ENCODE measurements around the gene TBCA. TPM values are rescaled to one million over a fixed set of nuclear protein-coding genes. Genes with fewer than 3 reads are reported as not detected.

Gene TBCA
- total and polyA plus RNA-seq, 2 of the 13 experiments (the other 11 are each of a cell fraction or from before 2014, with no cell fraction given): 93.8 to 309 TPM

DNA sequence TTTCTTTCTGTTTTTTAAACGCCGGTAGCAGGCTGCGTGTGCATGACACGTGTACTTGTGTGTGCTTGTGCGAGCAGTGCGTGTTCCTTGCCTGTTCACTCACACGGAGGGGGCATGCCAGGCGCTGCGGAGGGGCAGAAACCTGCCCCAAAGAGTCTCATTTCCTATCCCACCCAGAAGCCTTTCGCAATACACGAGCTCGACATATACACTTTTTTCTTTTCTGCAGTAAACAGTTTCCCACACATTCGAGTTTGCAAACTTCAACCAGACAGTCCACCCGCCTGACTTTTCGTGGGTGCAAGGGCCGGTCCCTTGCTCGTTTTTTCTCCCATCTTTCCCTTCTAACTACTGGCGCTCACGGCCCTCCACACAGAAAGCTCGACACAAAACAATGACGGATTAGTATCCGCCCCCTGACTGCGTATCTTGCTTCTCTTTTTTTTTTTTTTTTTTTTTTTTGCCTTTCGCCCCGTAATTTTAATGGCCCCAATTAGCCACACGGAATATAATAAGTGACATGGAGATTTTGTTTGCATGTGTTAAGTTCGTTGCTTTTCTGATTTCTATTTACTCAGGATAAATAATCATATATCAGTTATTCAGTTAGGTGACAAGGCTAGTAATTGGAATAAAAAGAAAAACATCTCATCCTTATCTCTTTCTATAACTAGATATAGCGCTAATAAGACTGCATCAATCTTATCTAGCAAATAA is 132.3 kb downstream of the TBCA start:
- Histone ChIP-seq H3K9me3 (ENCODE audit: low read length) (no peaks in the 10 kb centered on the region), H3K36me3 (replicated peaks in 1 of 2; ENCODE audit: control insufficient read depth in 1 of 2, insufficient read depth in 2 of 2, low read length in 2 of 2) (no peaks in the 10 kb centered on the region), H3K79me2 (ENCODE audit: insufficient read depth, low read length) (no peaks in the 10 kb centered on the region), H3K9ac (ENCODE audit: insufficient read depth, low read depth, low read length) (no peak overlapping the region), H3K4me1 (ENCODE audit: insufficient read depth, low read length) (no peaks in the 10 kb centered on the region), H3K27me3 (ENCODE audit: control insufficient read depth in 1 of 2, insufficient read depth in 2 of 2, low read length in 2 of 2) (peaks cover 7 to 66% of the 10 kb centered on the region in 2 experiments), H3K4me2 (ENCODE audit: low read depth, low read length) (no peak overlapping the region), H4K20me1 (ENCODE audit: insufficient read depth, low read length) (no peaks in the 10 kb centered on the region), H2AFZ (ENCODE audit: low read length) (no peak overlapping the region), H3K27ac (ENCODE audit: extremely low read length, insufficient read depth, low read length) (no peak overlapping the region), H3K4me3 (replicated peaks in 1 of 3; ENCODE audit: insufficient read depth in 1 of 3, low read depth in 2 of 3, low read length in 3 of 3) (no peak overlapping the region)
- no peak for ATAC-seq
- WGBS (ENCODE audit: low lambda C conversion rate): 45% methylated on average over 26 of the region's 28 CpGs
- no peak for FAIRE-seq
- BruUV-seq (replicated peaks): no TSS peak
- ChIA-PET CTCF (ENCODE audit: low intra/inter-chr PET ratio, low total read pairs) (no interaction called here), POLR2A (no interaction called here)
- intact Hi-C loops (cut with micrococcal nuclease; ENCODE audit: unreplicated experiment) (no loop called here), in situ Hi-C loops (cut with HindIII; ENCODE audit: extremely low pct_ligation_motif_present, low pct_unique_long_range_greater_than_20kb) (loop anchor here (10.0 kb wide), 1 partner anchor 341 kb away; no protein-coding TSS in a partner anchor)
- DNase-seq (ENCODE audit: low spot score): no peak
- peak; percentile 61; the same call in 1 of the 2 replicates for TF ChIP-seq CBX2 (IDR thresholded peaks at IDR 0.05; ENCODE audit: low read depth, low read length)
- TF ChIP-seq CBX2 (CRISPR knock-in tag; IDR thresholded peaks at IDR 0.05; ENCODE audit: low read depth): no peak
- TF ChIP-seq NFIB (CRISPR knock-in tag; IDR thresholded peaks at IDR 0.05; ENCODE audit: borderline replicate concordance): no peak
- peak; percentile 50; the same call in 1 of the 2 replicates for TF ChIP-seq CEBPB (IDR thresholded peaks at IDR 0.05; ENCODE audit: borderline replicate concordance, low read depth, low read length)

DNA sequence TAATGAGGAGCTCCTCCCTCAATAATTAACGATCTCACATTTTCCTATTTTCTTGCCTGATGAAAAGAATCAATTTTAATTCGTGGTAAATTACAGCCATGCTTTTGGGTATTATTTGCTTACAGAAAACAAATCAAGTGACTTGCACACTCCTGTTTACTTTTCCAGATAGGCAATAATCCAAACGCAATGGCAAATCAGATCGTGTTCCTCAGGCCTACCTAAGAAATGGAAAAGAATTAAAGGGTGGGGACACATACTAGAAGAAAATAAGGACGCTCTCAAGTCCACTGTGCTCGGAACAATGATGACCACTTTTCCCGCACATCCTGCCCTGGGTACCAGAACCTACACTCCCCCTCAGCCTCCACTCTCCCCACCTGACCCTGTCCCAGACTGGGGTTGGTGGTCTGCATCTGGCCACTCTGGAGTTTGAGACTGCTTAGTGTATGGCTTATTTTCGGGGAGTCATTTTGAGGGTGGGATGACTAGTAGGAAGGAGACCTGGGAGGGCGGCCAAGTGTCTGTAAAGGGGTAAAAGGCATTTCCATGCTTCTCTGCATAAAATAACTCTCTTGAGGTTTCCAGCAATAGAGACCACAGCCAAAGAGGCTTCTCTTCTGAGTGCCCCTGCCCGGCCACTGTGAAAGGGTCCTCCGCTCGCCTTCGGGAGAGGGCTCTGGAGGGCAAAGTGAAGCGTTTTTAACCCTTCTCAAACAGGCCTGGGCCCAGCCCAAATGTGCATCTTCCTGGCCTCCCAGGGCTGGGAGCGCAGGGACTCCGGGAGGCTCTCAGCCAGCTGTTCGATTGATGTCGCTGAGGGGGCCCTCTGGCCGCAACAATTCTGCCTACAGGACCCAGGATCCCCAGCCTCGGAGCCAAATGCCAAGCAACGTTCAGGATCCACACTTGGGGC is 133.1 kb downstream of the TBCA start:
- POLR2A ChIA-PET: no interaction called here
- Histone ChIP-seq H3K27me3 (ENCODE audit: control insufficient read depth in 1 of 2, insufficient read depth in 2 of 2, low read length in 2 of 2) (peaks cover 7 to 72% of the 10 kb centered on the region in 2 experiments), H3K27ac (ENCODE audit: extremely low read length, insufficient read depth, low read length) (no peak overlapping the region), H2AFZ (ENCODE audit: low read length) (no peak overlapping the region), H3K79me2 (ENCODE audit: insufficient read depth, low read length) (no peaks in the 10 kb centered on the region), H3K36me3 (replicated peaks in 1 of 2; ENCODE audit: control insufficient read depth in 1 of 2, insufficient read depth in 2 of 2, low read length in 2 of 2) (no peaks in the 10 kb centered on the region), H3K4me2 (ENCODE audit: low read depth, low read length) (no peak overlapping the region), H4K20me1 (ENCODE audit: insufficient read depth, low read length) (no peaks in the 10 kb centered on the region), H3K9me3 (ENCODE audit: low read length) (no peaks in the 10 kb centered on the region), H3K4me3 (replicated peaks in 1 of 3; ENCODE audit: insufficient read depth in 1 of 3, low read depth in 2 of 3, low read length in 3 of 3) (no peak overlapping the region), H3K4me1 (ENCODE audit: insufficient read depth, low read length) (no peaks in the 10 kb centered on the region), H3K9ac (ENCODE audit: insufficient read depth, low read depth, low read length) (no peak overlapping the region)
- CTCF ChIA-PET (ENCODE audit: low intra/inter-chr PET ratio, low total read pairs): no interaction called here
- DNase-seq (ENCODE audit: low spot score) (no peak), ATAC-seq (no peak), FAIRE-seq (no peak)
- intact Hi-C loops (cut with micrococcal nuclease; ENCODE audit: unreplicated experiment): no loop called here
- in situ Hi-C loops (cut with HindIII; ENCODE audit: extremely low pct_ligation_motif_present, low pct_unique_long_range_greater_than_20kb): loop anchor here (10.0 kb wide), 1 partner anchor 342 kb away; no protein-coding TSS in a partner anchor
- WGBS (ENCODE audit: low lambda C conversion rate): 49% methylated on average over 17 of the region's 21 CpGs
- BruUV-seq (replicated peaks): no TSS peak
- TF ChIP-seq, protein P1, sequence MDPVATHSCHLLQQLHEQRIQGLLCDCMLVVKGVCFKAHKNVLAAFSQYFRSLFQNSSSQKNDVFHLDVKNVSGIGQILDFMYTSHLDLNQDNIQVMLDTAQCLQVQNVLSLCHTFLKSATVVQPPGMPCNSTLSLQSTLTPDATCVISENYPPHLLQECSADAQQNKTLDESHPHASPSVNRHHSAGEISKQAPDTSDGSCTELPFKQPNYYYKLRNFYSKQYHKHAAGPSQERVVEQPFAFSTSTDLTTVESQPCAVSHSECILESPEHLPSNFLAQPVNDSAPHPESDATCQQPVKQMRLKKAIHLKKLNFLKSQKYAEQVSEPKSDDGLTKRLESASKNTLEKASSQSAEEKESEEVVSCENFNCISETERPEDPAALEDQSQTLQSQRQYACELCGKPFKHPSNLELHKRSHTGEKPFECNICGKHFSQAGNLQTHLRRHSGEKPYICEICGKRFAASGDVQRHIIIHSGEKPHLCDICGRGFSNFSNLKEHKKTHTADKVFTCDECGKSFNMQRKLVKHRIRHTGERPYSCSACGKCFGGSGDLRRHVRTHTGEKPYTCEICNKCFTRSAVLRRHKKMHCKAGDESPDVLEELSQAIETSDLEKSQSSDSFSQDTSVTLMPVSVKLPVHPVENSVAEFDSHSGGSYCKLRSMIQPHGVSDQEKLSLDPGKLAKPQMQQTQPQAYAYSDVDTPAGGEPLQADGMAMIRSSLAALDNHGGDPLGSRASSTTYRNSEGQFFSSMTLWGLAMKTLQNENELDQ (CRISPR knock-in tag; IDR thresholded peaks at IDR 0.05; ENCODE audit: borderline replicate concordance): no peak
- TF ChIP-seq MTA3 (CRISPR knock-in tag; IDR thresholded peaks at IDR 0.05) (no peak), THYN1 (CRISPR knock-in tag; IDR thresholded peaks at IDR 0.05; ENCODE audit: borderline replicate concordance, low read depth) (no peak)
- TF ChIP-seq, protein P2, sequence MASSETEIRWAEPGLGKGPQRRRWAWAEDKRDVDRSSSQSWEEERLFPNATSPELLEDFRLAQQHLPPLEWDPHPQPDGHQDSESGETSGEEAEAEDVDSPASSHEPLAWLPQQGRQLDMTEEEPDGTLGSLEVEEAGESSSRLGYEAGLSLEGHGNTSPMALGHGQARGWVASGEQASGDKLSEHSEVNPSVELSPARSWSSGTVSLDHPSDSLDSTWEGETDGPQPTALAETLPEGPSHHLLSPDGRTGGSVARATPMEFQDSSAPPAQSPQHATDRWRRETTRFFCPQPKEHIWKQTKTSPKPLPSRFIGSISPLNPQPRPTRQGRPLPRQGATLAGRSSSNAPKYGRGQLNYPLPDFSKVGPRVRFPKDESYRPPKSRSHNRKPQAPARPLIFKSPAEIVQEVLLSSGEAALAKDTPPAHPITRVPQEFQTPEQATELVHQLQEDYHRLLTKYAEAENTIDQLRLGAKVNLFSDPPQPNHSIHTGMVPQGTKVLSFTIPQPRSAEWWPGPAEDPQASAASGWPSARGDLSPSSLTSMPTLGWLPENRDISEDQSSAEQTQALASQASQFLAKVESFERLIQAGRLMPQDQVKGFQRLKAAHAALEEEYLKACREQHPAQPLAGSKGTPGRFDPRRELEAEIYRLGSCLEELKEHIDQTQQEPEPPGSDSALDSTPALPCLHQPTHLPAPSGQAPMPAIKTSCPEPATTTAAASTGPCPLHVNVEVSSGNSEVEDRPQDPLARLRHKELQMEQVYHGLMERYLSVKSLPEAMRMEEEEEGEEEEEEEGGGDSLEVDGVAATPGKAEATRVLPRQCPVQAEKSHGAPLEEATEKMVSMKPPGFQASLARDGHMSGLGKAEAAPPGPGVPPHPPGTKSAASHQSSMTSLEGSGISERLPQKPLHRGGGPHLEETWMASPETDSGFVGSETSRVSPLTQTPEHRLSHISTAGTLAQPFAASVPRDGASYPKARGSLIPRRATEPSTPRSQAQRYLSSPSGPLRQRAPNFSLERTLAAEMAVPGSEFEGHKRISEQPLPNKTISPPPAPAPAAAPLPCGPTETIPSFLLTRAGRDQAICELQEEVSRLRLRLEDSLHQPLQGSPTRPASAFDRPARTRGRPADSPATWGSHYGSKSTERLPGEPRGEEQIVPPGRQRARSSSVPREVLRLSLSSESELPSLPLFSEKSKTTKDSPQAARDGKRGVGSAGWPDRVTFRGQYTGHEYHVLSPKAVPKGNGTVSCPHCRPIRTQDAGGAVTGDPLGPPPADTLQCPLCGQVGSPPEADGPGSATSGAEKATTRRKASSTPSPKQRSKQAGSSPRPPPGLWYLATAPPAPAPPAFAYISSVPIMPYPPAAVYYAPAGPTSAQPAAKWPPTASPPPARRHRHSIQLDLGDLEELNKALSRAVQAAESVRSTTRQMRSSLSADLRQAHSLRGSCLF (CRISPR knock-in tag; IDR thresholded peaks at IDR 0.05; ENCODE audit: borderline replicate concordance): no peak

Measured in HepG2 (cell line).